T47D (cell line): ENCODE data around the gene OVCH1.
"Not testable (repeated sequence)": the region's sequence is repeated elsewhere in the genome, so short reads cannot be mapped to it uniquely, and the experiment has no call there.

ENCODE experiments used
- DNase-seq, 2 experiments: peaks; one replicate each; pipeline versions ENCODE4 v3.0.0 to v3.0.0-alpha.2; 2011 to 2012; ENCODE audit warnings: low read depth in 1 of 2, low spot score in 1 of 2
- JUND ChIP-seq: IDR thresholded peaks from 2 replicates; pipeline ENCODE4 v1.6.1; 2012; ENCODE audit warnings: low read depth
- in situ Hi-C: cut with HindIII; loops from 2 replicates; pipeline ENCODE4 v1.10.0; 2016; ENCODE audit warnings: low sequenced_read_pairs, low pct_unique_long_range_greater_than_20kb

OVCH1 gene

DNA sequence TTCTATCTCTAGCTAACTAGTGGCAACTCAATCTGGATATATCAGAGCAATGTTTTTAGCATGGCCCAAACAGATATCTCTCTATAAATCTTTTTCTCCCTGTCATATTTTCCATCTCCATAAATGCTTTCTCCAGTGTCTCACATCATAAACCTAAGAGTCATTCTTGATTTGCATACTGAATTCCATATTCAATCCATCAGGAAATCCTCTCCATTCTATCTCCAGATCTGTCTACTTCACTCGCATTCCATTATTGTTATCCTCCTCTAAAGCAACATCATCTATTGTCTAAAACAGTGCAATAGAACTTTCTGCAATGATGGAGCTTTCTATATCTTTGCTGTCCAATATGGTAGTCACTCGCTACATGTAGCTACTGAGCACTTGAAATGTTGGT lies 71.0 kb downstream of the OVCH1 start:
- TF ChIP-seq JUND = no peak
- DNase-seq = no peak
- in situ Hi-C loops = no loop called here

DNA sequence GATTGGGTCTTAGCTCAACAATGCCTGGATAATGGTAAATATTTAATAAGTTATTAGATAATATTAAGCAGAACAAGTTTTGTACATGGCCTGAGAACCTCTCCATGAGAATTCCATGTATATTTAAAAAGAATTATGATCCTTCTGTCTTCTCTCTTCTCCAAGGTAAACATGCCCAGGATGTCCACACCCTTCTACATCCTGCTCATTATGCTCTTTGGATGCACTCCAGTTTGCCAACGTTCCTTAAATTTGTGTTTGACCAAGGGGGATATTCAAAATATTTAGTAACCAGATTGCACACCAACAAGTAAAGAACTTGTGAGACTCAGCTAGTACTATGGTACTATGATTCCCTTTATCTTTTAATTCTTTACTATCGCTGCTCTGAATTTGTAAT lies 71.8 kb downstream of the OVCH1 start:
- no peak for TF ChIP-seq JUND
- in situ Hi-C loops = no loop called here
- DNase-seq = no peak

DNA sequence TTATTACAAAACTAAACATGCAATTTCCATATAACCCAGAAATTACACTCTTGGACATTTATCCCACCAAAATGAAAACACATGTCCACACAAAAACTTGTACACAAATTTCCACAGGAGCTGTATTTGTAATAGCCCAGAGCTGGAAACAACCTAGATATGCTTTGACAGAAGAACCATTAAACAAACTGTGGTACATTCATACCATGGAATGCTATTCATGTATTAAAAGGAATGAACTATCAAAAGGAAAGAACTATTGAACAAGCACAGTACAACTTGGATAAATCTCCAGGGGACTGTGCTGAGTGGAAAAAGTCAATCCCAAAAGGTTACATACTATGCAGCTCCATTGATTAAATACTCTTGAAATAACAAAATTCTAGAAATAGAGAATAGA lies 80.7 kb downstream of the OVCH1 start:
- no peak for TF ChIP-seq JUND
- in situ Hi-C loops = no loop called here
- no peak for DNase-seq

DNA sequence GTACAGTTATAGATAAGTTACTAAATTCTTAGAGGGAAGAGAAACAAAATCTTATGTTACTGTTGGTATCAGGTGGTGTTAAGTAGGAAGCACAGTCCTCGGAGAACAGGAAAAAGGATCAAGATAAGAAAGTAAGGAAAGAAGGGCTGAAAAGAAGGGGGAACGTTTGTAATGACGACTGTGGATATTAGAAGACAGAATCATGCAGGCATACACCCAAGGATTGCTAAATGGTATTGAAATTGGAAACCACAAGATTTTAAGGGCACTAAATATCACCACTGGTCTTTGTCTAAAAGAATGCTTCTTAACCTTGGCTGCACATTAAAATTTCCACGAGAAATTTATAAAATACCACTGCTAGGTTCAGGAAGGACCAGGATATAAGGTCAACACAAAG lies 82.4 kb downstream of the OVCH1 start:
- in situ Hi-C loops = no loop called here
- DNase-seq = no peak
- no peak for TF ChIP-seq JUND

DNA sequence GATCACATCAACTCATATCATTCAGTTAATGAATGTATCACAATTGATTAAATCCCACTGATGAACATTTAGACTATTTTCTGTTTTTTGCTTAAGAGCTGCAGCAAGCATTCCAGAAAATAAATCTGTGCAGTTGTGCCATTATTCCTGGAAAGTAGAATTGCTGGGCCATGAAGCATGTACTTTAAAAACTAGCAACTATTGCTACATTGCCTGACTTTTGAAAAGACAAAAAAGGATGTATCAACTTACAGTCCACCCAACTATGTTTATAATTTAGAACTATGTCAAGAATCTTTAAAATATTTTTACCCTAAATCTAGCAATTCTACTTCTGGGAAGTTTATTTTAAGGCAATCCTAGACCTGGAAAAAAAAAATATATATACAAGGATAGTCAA lies 83.1 kb downstream of the OVCH1 start:
- DNase-seq = no peak
- in situ Hi-C loops = no loop called here
- no peak for TF ChIP-seq JUND

DNA sequence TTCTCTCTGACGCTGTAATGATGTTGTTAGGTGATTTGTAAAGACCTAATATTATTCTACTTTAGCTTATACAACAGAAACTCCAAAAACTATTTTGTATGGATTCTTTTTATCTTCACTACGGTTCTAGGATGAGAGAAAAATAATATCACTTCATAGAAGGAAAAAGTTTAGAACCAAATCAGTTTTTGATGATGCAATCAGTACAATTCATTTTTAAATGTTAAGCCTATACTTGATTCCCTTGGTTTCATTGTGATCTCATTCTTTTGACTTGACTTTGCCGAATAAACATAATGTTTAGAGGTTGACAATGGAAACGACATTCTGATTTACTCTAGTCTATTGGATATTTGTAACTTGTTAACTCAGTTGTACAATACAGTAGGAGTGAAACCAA lies 91.9 kb downstream of the OVCH1 start:
- no peak for DNase-seq
- in situ Hi-C loops = no loop called here
- no peak for TF ChIP-seq JUND

DNA sequence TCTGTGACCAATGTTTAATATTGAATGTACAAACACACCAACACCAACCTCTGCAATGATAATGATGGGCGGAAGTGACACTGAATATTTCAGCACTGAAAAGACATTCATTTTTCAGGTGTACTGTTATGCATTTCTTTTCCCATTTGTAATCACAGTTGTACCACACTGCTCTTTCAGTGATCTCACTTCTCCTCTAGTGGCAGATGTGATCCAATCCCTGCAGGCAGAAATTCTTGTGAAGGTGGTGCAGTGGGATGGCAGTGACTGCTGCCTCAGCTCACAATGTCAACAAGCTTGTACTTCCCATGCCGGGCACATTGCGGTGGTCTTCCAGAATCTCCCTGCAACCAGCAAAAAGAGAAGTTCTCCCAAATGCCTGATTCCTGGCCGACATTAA lies 93.5 kb downstream of the OVCH1 start:
- in situ Hi-C loops = no loop called here

DNA sequence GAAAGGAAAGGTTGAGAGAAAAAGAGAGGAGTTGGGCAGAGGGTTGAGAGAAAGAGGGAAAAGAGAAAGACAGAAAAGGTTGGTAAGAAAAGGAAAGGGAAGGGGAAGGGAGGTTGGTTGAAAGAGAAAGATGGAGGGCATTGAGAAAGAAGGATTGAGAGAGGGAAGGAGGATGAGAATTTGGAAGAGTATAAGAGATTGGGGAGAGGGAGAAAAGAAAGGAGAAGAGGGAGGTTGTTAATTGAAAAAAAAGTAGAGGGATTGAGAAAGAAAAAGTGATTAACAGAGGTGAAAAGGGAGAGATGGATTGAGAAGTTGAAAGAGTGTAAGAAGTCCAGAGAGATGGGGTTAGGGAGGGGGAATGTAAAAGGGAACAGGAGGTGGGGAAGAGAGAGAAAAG lies 95.0 kb downstream of the OVCH1 start:
- in situ Hi-C loops = no loop called here
- TF ChIP-seq JUND = no peak
- DNase-seq = no peak

More for the DNA sequence above, 93.5 kb downstream of the OVCH1 start:
- TF ChIP-seq JUND = no peak
- DNase-seq = no peak

DNA sequence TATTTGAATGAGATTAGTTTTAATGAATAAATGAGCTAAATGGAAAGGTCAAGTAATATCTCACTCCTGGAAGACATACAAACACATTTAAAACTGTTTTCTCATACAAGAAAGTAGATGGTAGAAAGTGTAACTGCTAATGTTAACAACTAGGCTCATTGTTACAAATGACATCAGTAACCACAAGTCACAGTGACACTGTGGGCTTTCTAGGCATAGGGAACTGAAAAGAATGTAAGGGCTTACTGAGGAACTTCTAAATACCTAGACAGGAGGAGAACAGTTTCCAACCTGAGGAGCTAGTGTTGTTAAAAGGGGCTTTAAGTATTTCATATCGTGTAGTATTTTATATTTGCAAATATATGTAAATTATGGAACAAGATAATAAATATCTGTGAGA lies 99.0 kb downstream of the OVCH1 start:
- in situ Hi-C loops = no loop called here
- TF ChIP-seq JUND = no peak
- DNase-seq = no peak

DNA sequence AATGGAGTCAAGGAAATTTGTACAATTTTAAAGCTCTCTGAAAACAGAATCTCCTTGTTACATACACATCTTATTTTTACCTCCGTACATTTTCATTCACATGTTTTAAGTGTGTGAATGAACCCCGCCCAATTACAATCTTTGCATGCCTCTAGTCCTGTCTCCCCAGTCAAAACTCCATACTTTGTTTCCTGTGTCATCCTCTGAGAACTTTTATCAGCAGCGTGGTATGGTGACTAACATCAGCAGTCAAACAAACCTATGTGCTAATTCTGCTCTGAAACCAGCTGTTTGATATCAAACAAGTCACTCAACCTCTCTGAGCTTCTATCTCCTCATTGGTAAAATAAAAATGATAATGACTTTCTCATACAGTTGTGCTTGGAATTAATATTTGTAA lies 100.7 kb downstream of the OVCH1 start:
- in situ Hi-C loops = no loop called here
- no peak for DNase-seq

DNA sequence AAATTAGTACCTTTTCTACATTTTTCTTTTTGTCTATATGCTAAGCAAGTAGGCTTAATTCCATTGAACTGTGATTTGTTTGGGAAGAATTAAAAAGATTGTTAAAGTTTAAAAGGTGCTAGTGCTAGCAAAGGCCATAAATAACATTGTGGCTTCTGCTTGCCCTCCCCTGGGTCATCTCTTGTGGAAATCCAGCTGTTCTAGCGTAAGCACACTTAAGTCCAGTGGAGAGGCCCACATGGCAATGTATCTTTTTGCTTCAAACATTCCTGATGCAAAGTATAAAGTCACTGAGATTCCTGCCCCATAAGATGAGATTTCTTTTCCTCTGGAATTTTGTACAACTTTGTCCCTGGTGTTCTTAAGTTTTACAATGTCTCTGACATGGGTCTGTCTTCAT lies 102.1 kb downstream of the OVCH1 start:
- in situ Hi-C loops = no loop called here
- TF ChIP-seq JUND = no peak
- DNase-seq = no peak

More for the DNA sequence above, 100.7 kb downstream of the OVCH1 start:
- TF ChIP-seq JUND = no peak

DNA sequence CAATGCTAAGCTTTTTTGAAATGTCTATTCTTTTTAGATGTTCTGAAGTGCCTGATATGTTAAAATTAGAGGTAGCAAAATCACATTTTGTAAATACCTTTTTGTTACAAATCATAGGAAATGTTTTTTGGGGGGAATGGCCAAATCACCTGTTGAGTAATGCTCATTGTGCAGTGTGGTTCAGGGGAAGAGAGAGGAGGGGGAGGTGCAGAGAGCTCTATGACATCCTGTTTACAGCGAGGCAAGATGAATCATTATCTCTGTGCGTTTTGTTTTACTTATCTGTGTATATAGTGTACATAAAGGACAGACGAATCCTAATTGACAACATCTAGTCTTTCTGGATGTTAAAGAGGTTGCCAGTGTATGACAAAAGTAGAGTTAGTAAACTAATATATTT lies 107.1 kb downstream of the OVCH1 start:
- in situ Hi-C loops, DNase-seq: not testable (repeated sequence)

DNA sequence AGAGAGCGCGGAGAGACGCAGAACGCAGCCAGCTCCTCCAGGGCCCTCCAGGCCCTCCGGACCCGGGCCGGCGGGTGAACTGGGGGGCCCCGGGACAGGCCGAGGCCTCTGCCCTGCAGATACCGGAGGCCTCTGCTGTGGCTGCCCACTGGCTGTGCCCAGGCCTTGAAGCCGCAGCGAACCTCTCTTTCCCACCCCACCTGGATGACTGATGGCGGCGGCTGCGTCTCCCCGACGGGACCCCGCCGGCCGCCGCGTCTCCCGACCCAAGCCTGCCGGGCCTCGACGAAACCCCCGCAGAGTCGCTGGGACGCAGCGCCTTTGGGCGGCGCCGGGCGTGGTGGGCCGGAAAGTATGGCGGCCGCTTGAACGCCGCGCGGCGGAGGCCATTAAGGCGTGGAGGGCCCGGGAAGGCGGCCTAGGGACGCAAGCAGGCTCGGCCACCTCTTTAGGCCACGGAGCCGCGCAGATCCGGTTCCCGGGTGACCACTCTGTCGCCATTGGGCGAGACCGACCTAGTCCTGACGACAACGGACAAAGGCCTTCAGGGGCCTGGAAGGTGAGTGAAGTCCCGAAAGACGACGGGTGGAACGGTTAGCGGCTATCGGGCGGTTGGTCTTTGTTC lies 108.1 kb downstream of the OVCH1 start:
- no peak for TF ChIP-seq JUND
- DNase-seq = no peak
- in situ Hi-C loops = no loop called here

DNA sequence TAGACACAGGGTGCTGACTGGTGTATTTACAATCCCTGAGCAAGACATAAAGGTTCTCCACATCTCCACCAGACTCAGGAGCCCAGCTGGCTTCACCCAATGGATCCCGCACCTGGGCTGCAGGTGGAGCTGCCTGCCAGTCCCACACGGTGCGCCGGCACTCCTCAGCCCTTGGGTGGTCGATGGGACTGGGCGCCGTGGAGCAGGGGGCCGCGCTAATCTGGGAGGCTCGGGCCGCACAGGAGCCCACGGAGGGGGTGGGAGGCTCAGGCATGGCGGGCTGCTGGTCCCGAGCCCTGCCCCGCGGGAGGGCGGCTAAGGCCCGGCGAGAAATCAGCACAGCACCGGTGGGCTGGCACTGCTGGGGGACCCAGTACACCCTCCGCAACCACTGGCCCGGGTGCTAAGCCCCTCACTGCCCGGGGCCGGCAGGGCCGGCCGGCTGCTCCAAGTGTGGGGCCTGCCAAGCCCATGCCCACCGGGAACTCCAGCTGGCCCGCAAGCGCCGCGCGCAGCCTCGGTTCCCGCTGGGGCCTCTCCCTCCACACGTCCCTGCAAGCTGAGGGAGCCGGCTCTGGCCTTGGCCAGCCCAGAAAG lies 111.3 kb downstream of the OVCH1 start:
- DNase-seq, in situ Hi-C loops: not testable (repeated sequence)

DNA sequence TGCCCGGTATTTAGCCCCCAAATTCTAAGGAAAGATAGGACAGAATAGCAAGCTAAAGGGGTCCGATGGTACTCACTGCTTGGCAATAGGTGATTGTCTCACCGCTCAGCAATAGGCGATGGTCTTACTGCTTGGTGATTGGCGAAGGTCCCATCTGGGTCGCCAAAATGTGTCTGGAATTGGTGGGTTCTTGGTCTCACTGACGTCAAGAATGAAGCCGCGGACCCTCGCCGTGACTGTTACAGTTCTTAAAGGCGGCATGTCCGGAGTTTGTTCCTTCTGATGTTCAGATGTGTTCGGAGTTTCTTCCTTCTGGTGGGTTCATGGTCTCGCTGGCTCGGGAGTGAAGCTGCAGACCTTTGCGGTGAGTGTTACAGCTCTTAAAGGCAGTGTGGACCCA lies 112.3 kb downstream of the OVCH1 start:
- DNase-seq, in situ Hi-C loops: not testable (repeated sequence)
